Measurements from ENCODE around the gene SLC12A8. TPM values are rescaled to one million over a fixed set of nuclear protein-coding genes. Genes with fewer than 3 reads are reported as not detected.

SLC12A8 gene
- total and polyA plus RNA-seq, 4 donors: 4.2 to 5.2 (median 4.9) TPM

DNA sequence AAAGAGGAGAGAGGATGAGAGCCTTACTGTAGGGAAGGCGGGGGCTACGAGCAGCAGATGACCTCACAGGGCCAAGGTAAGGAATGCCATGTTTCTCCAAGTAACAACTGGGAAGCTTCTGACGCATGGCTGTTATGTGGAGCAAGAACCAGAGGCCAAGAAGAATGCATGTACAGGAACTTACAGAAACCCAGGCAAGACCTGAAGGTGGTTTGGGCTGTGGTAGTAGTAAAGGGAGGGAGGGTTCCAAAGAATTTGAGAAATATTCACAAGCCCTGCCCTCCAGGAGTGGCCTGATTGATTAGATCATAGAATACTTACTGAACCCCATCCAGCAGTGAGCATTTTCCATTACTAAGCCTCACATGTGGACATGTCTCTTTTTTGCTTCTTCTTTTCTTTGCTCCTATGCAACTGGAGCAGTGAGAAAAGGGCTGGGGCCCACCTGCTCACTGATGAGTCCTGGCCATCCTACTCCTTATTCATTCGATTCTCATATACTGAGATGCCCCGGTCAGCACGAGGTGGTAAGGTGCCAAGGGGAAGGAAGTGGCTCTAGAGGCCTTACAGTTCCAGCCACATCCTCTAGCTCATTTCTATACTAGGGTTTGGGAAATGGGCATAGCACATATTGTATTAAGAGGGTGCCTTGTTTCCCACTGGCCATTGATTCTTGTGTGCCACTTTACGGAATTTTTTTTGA, 8.3 kb upstream of the SLC12A8 start:
- Histone ChIP-seq H3K9me3 (ENCODE audit: control insufficient read depth, insufficient read depth, low read length) (no peaks in the 10 kb centered on the region), H3K4me3 (ENCODE audit: low read depth, low read length) (no peak overlapping the region), H3K27me3 (ENCODE audit: control insufficient read depth, insufficient read depth, low read length) (no peaks in the 10 kb centered on the region), H3K36me3 (ENCODE audit: control insufficient read depth, insufficient read depth, low read length) (no peaks in the 10 kb centered on the region), H3K27ac (ENCODE audit: low read depth, low read length) (no peak overlapping the region), H3K4me1 (ENCODE audit: control insufficient read depth, insufficient read depth, low read length) (peaks cover 3% of the 10 kb centered on the region)
- 87% methylated on average over 3 of the region's 7 CpGs for WGBS (ENCODE audit: insufficient coverage)
- no peak for DNase-seq (ENCODE audit: low read depth in 4 of 6, low spot score in 6 of 6)

DNA sequence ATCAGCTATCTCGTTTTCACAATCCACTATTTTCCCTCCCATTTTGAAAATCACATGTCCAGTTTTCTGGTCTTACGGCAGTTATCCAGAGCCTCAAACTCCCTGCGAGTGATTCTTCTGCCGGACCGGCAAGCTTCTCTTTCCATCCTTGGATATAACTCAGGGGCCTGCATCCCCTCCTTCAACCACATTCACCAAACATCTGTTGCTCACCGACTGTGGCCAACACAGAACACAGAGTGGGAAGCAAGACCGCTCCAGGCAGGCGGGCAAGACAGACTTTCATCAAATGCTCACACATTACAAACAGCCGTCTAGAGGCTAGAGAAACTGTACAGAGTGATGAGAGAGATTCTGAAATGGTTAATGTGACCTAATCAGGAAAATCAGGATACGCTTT, 7.6 kb upstream of the SLC12A8 start:
- H3K4me1 ChIP-seq (ENCODE audit: control insufficient read depth, insufficient read depth, low read length): peaks cover 3% of the 10 kb centered on the region
- no peak overlapping the region for H3K27ac ChIP-seq (ENCODE audit: low read depth, low read length)
- DNase-seq (ENCODE audit: low read depth in 4 of 6, low spot score in 6 of 6): no peak
- WGBS (ENCODE audit: insufficient coverage): 89% methylated on average over 7 of the region's 10 CpGs
- no peaks in the 10 kb centered on the region for H3K9me3 ChIP-seq (ENCODE audit: control insufficient read depth, insufficient read depth, low read length)
- no peak overlapping the region for H3K4me3 ChIP-seq (ENCODE audit: low read depth, low read length)
- H3K27me3 ChIP-seq (ENCODE audit: control insufficient read depth, insufficient read depth, low read length): no peaks in the 10 kb centered on the region
- H3K36me3 ChIP-seq (ENCODE audit: control insufficient read depth, insufficient read depth, low read length): no peaks in the 10 kb centered on the region

DNA sequence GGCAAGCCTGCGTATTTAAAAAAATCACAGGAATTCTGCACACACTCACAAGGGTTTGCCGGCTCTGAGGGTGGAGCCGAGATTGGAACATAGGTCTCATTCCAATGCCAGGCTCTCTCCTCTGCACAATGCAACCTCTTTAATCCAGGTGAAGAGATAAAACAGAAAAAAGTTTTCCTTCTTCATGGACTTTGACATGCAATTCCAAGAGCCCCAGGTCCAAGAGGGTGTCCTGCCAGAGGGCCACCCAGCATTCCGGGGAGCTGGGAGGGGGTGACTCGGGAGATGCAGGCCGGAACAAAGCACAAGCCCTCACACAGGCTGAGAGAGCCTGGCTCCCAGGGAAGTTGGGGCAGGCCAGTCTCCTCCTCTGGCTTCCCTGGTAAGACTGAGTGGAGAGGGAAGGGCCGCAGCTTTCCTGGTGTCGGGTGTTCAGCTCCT, 6.7 kb upstream of the SLC12A8 start:
- H3K4me1 ChIP-seq (ENCODE audit: control insufficient read depth, insufficient read depth, low read length): peaks cover 3% of the 10 kb centered on the region
- H3K27me3 ChIP-seq (ENCODE audit: control insufficient read depth, insufficient read depth, low read length): no peaks in the 10 kb centered on the region
- H3K4me3 ChIP-seq (ENCODE audit: low read depth, low read length): no peak overlapping the region
- 78% methylated on average over 6 of the region's 8 CpGs for WGBS (ENCODE audit: insufficient coverage)
- no peak for DNase-seq (ENCODE audit: low read depth in 4 of 6, low spot score in 6 of 6)
- no peaks in the 10 kb centered on the region for H3K36me3 ChIP-seq (ENCODE audit: control insufficient read depth, insufficient read depth, low read length)
- H3K27ac ChIP-seq (ENCODE audit: low read depth, low read length): no peak overlapping the region
- H3K9me3 ChIP-seq (ENCODE audit: control insufficient read depth, insufficient read depth, low read length): no peaks in the 10 kb centered on the region

DNA sequence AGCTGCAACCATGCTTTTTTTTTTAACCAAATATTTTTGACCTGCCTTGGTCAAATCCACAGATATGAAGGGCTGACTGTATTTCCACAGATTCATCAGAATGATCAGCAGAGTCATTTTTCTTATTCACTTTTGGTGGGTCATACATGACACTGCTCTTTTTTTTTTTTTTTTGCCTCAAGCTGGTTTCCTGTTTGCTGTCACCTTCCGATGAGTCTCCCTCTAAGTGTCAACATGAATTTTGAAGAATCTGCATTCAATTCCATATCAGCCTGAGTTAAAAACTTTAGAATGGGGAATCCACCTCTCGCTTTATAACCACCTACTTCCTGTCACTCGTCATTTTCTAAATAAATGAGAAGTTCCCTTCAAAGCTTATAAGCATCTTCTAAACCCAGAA, 2.2 kb upstream of the SLC12A8 start:
- no peaks in the 10 kb centered on the region for H3K36me3 ChIP-seq (ENCODE audit: control insufficient read depth, insufficient read depth, low read length)
- H3K4me3 ChIP-seq (ENCODE audit: low read depth, low read length): no peak overlapping the region
- DNase-seq (ENCODE audit: low read depth in 4 of 6, low spot score in 6 of 6): no peak
- no peak overlapping the region for H3K27ac ChIP-seq (ENCODE audit: low read depth, low read length)
- peaks cover 20% of the 10 kb centered on the region for H3K4me1 ChIP-seq (ENCODE audit: control insufficient read depth, insufficient read depth, low read length)
- no CpG with 5 or more reads among the region's 3 CpGs for WGBS (ENCODE audit: insufficient coverage)
- no peaks in the 10 kb centered on the region for H3K9me3 ChIP-seq (ENCODE audit: control insufficient read depth, insufficient read depth, low read length)
- peaks cover 27% of the 10 kb centered on the region for H3K27me3 ChIP-seq (ENCODE audit: control insufficient read depth, insufficient read depth, low read length)

DNA sequence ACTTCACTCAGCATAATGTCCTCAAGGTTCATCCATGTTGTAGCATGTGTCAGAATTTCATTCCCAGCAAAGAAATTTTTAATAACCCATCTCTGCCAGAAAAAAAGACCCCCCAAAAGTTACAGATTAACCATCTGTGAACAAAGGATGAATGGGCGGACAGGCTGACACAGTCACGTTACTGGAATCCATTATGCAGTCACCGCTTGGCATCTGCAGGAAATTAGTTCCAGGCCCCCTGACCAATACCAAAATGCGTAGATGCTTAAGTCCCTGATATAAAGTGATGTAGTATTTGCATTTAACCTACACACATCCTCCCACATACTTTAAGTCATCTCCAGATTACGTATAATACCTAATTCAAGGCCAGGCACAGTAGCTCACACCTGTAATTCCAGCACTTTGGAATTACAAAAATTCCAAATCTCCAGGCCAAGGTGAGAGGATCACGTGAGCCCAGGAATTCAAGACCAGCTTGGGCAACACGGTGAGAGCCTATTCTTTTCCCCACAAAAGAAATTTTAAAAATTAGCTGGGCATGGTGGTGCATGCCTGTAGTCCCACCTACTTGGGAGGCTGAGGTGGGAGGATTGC, 1.5 kb upstream of the SLC12A8 start:
- H3K4me3 ChIP-seq (ENCODE audit: low read depth, low read length): no peak overlapping the region
- H3K27me3 ChIP-seq (ENCODE audit: control insufficient read depth, insufficient read depth, low read length): peaks cover 27% of the 10 kb centered on the region
- DNase-seq (ENCODE audit: low read depth in 4 of 6, low spot score in 6 of 6): no peak
- peaks cover 20% of the 10 kb centered on the region for H3K4me1 ChIP-seq (ENCODE audit: control insufficient read depth, insufficient read depth, low read length)
- WGBS (ENCODE audit: insufficient coverage): 85% methylated on average over 2 of the region's 7 CpGs
- H3K36me3 ChIP-seq (ENCODE audit: control insufficient read depth, insufficient read depth, low read length): no peaks in the 10 kb centered on the region
- H3K27ac ChIP-seq (ENCODE audit: low read depth, low read length): no peak overlapping the region
- no peaks in the 10 kb centered on the region for H3K9me3 ChIP-seq (ENCODE audit: control insufficient read depth, insufficient read depth, low read length)

DNA sequence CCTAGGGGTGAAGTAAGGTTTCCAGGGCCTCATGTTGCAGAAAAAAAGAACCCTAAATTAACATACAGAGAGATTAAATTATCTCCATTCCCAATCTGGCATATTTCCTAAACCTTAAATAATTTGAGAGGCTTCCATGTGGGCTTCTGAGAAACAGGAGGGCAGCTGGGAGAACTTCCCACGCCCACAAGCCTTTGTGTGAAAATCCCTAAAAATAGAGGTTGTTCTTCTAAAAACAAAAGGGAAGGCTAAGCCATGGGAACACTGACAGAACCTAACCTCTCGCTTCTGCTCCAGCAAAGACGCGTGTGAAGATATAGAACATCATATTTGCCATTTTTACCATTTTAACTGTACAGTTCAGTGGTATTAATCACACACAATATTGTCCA, 812 bp upstream of the SLC12A8 start:
- Histone ChIP-seq H3K27ac (ENCODE audit: low read depth, low read length) (no peak overlapping the region), H3K36me3 (ENCODE audit: control insufficient read depth, insufficient read depth, low read length) (no peaks in the 10 kb centered on the region), H3K4me1 (ENCODE audit: control insufficient read depth, insufficient read depth, low read length) (peaks cover 20% of the 10 kb centered on the region), H3K4me3 (ENCODE audit: low read depth, low read length) (no peak overlapping the region), H3K27me3 (ENCODE audit: control insufficient read depth, insufficient read depth, low read length) (peaks cover 27% of the 10 kb centered on the region), H3K9me3 (ENCODE audit: control insufficient read depth, insufficient read depth, low read length) (no peaks in the 10 kb centered on the region)
- WGBS (ENCODE audit: insufficient coverage): 94% methylated on average over 3 of the region's 4 CpGs
- peak in 1 of 6 donors; percentile 29 for DNase-seq (ENCODE audit: low read depth in 4 of 6, low spot score in 6 of 6)

DNA sequence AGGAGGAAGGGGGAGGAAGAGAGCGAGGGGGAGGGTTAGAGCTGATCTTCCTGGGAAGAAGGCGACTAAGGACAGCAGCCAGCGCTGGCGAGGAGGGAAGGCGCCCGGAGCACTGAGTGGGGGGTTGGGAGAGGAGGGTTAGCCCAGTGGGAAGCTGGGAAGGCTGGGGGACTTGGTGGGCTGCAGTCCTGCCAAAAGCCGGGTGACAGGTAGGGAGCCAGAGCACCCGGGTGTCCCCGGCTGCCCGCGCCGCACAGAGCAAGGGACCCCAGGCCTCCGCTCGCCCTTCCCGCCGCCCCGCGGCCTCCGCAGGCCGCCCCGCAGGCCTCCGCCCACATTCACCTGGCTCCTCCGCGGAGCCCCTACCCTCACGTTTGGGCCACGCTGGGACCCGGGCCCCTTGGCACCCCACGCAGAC, 448 bp downstream of the SLC12A8 start:
- Histone ChIP-seq H3K4me3 (ENCODE audit: low read depth, low read length) (peak overlapping the region; percentile 21), H3K27ac (ENCODE audit: low read depth, low read length) (no peak overlapping the region), H3K9me3 (ENCODE audit: control insufficient read depth, insufficient read depth, low read length) (no peaks in the 10 kb centered on the region), H3K36me3 (ENCODE audit: control insufficient read depth, insufficient read depth, low read length) (no peaks in the 10 kb centered on the region), H3K4me1 (ENCODE audit: control insufficient read depth, insufficient read depth, low read length) (peaks cover 17% of the 10 kb centered on the region), H3K27me3 (ENCODE audit: control insufficient read depth, insufficient read depth, low read length) (peaks cover 27% of the 10 kb centered on the region)
- WGBS (ENCODE audit: insufficient coverage): 1% methylated on average over 28 of the region's 28 CpGs
- peak in 3 of 6 donors; percentile 13 to 62 (median 40) for DNase-seq (ENCODE audit: low read depth in 4 of 6, low spot score in 6 of 6)

DNA sequence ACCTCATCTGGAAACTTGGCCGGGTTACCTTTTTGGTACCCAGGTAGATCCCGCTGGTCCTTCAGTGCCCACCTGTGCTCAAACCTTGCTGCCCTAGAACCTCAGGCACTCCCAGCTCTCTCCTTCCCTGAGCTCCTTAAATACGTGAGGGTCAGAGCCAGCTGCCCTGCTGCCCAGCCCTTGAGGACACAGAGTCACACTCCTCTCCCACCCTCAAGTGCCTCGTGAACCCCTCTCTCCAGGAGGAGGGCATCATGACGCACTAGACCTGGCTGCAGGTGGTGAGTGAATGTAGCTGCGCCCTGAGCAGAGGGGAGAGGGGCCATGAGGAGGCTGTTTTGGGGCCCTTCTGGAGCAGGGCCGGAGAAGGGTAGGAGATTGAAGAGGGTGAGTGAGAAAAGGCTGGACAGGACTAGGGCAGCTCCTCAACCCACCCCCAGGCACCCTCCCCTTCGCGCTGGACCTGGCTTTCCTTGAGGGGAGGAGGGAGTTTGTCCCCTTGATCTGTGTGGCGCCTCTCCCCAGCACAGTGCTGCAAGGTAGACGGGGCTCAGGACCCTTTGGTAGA, 941 bp downstream of the SLC12A8 start:
- H3K27ac ChIP-seq (ENCODE audit: low read depth, low read length): no peak overlapping the region
- peaks cover 27% of the 10 kb centered on the region for H3K27me3 ChIP-seq (ENCODE audit: control insufficient read depth, insufficient read depth, low read length)
- H3K36me3 ChIP-seq (ENCODE audit: control insufficient read depth, insufficient read depth, low read length): no peaks in the 10 kb centered on the region
- peak overlapping the region; percentile 21 for H3K4me3 ChIP-seq (ENCODE audit: low read depth, low read length)
- DNase-seq (ENCODE audit: low read depth in 4 of 6, low spot score in 6 of 6): no peak
- H3K9me3 ChIP-seq (ENCODE audit: control insufficient read depth, insufficient read depth, low read length): no peaks in the 10 kb centered on the region
- H3K4me1 ChIP-seq (ENCODE audit: control insufficient read depth, insufficient read depth, low read length): peaks cover 17% of the 10 kb centered on the region
- WGBS (ENCODE audit: insufficient coverage): 86% methylated on average over 5 of the region's 11 CpGs

DNA sequence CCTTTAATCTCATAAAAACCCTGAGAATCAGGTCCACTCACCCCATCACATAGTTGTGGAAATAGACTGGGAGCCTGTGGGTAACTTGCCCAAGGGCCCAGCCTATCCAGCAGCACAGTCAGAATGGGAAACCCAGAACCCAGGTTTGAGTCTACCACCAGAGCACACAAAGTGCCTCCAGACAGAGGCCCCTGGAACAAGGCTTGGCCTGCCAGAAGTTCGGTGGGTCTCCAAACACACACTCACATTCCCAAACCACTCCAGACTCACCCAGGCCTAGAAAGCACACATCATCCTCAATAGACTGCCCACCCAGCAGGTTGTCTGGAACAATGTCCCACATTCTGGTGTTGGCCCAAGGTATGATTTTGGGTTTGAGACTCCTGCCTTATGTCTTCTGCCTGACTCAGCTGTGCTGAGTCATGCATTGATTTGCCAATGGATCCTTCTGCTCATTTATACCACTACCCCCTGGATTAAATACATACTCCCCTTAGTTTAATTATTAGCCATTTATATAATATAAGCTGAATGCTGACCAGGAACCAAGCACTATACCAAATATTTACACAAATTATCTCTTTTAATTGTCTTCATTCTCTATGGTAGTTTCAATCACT, 4.5 kb downstream of the SLC12A8 start:
- WGBS (ENCODE audit: insufficient coverage): no CpG with 5 or more reads among the region's 1 CpG
- H3K4me3 ChIP-seq (ENCODE audit: low read depth, low read length): no peak overlapping the region
- no peak overlapping the region for H3K27ac ChIP-seq (ENCODE audit: low read depth, low read length)
- H3K27me3 ChIP-seq (ENCODE audit: control insufficient read depth, insufficient read depth, low read length): peaks cover 17% of the 10 kb centered on the region
- DNase-seq (ENCODE audit: low read depth in 4 of 6, low spot score in 6 of 6): no peak
- no peaks in the 10 kb centered on the region for H3K36me3 ChIP-seq (ENCODE audit: control insufficient read depth, insufficient read depth, low read length)
- no peaks in the 10 kb centered on the region for H3K9me3 ChIP-seq (ENCODE audit: control insufficient read depth, insufficient read depth, low read length)
- H3K4me1 ChIP-seq (ENCODE audit: control insufficient read depth, insufficient read depth, low read length): peaks cover 15% of the 10 kb centered on the region

Data from spinal cord (tissue), 10 donors.